H9 (cell line): ENCODE measurements around the gene CRELD2. TPM values are rescaled to one million over a fixed set of nuclear protein-coding genes. Genes with fewer than 3 reads are reported as not detected.
A peak's percentile ranks its signal among the peaks of the same experiment; 100 is the strongest.

ENCODE experiments used
- DNase-seq: peaks from one replicate; pipeline ENCODE4 v3.0.0-alpha.2; 2017
- H2AFZ ChIP-seq: one replicate; pipeline ENCODE4 v1.6.1; 2013; ENCODE audit warnings: mild to moderate bottlenecking, low read length, control low read depth, moderate library complexity
- H2AK5ac ChIP-seq: 2 replicates; pipeline ENCODE4 v1.6.1; 2013; ENCODE audit warnings: low read length, control low read depth, mixed read lengths; ENCODE audit not compliant: insufficient read length
- H2BK120ac ChIP-seq: one replicate; pipeline ENCODE4 v1.6.1; 2013; ENCODE audit warnings: low read depth, mild to moderate bottlenecking, low read length, control low read depth, inconsistent platforms; ENCODE audit not compliant: poor library complexity, severe bottlenecking
- H2BK12ac ChIP-seq: 2 replicates; pipeline ENCODE4 v1.6.1; 2013; ENCODE audit warnings: low read length, control low read depth, mixed read lengths, low read depth; ENCODE audit not compliant: insufficient read length
- H2BK15ac ChIP-seq: 2 replicates; pipeline ENCODE4 v1.6.1; 2013; ENCODE audit warnings: low read depth, low read length, control low read depth
- H2BK20ac ChIP-seq: one replicate; pipeline ENCODE4 v1.6.1; 2013; ENCODE audit warnings: low read depth, mild to moderate bottlenecking, low read length, control low read depth, inconsistent platforms; ENCODE audit not compliant: poor library complexity, severe bottlenecking
- H2BK5ac ChIP-seq: 2 replicates; pipeline ENCODE4 v1.6.1; 2013; ENCODE audit warnings: low read length, control low read depth, mixed read lengths; ENCODE audit not compliant: insufficient read length
- H3K14ac ChIP-seq: 2 replicates; pipeline ENCODE4 v1.6.1; 2013; ENCODE audit warnings: low read length, control low read depth; ENCODE audit not compliant: insufficient read depth
- H3K18ac ChIP-seq: 2 replicates; pipeline ENCODE4 v1.6.1; 2013; ENCODE audit warnings: low read depth, mild to moderate bottlenecking, mixed read lengths, low read length, control low read depth; ENCODE audit not compliant: insufficient read length
- H3K23ac ChIP-seq: 2 replicates; pipeline ENCODE4 v1.6.1; 2013; ENCODE audit warnings: low read length, control low read depth, mixed read lengths, low read depth; ENCODE audit not compliant: insufficient read length
- H3K23me2 ChIP-seq: 2 replicates; pipeline ENCODE4 v1.6.1; 2013; ENCODE audit warnings: low read depth, mild to moderate bottlenecking, mixed read lengths, low read length, control low read depth; ENCODE audit not compliant: insufficient read length, poor library complexity, severe bottlenecking
- H3K27ac ChIP-seq: 2 replicates; pipeline ENCODE4 v1.5.1; 2013; ENCODE audit warnings: low read length, control low read depth, mixed read lengths, low read depth; ENCODE audit not compliant: insufficient read length
- H3K27me3 ChIP-seq: 2 replicates; pipeline ENCODE4 v1.6.1; 2013; ENCODE audit warnings: low read length, control low read depth, inconsistent platforms; ENCODE audit not compliant: insufficient read depth
- H3K4ac ChIP-seq: 2 replicates; pipeline ENCODE4 v1.6.1; 2013; ENCODE audit warnings: low read depth, mild to moderate bottlenecking, control low read depth, inconsistent platforms, low read length, moderate library complexity
- H3K4me1 ChIP-seq: 2 replicates; pipeline ENCODE4 v1.6.1; 2013; ENCODE audit warnings: low read length, control low read depth, inconsistent platforms; ENCODE audit not compliant: insufficient read depth
- H3K4me2 ChIP-seq: 2 replicates; pipeline ENCODE4 v1.6.1; 2013; ENCODE audit warnings: low read length, control low read depth, mixed read lengths; ENCODE audit not compliant: insufficient read length, insufficient read depth
- H3K56ac ChIP-seq: 2 replicates; pipeline ENCODE4 v1.6.1; 2013; ENCODE audit warnings: low read depth, mild to moderate bottlenecking, mixed read lengths, low read length, control low read depth; ENCODE audit not compliant: insufficient read length
- H3K79me1 ChIP-seq: 2 replicates; pipeline ENCODE4 v1.6.1; 2013; ENCODE audit warnings: low read depth, mild to moderate bottlenecking, moderate library complexity, low read length, control low read depth, inconsistent platforms; ENCODE audit not compliant: insufficient read depth, poor library complexity, severe bottlenecking
- H3K79me2 ChIP-seq: 2 replicates; pipeline ENCODE4 v1.6.1; 2013; ENCODE audit warnings: low read length, control low read depth, inconsistent platforms; ENCODE audit not compliant: insufficient read depth
- H3K9ac ChIP-seq: 2 replicates; pipeline ENCODE4 v1.6.1; 2013; ENCODE audit warnings: low read length, control low read depth, mixed read lengths; ENCODE audit not compliant: insufficient read length; ENCODE audit errors: extremely low read depth
- H3K9me3 ChIP-seq: one replicate; pipeline ENCODE4 v1.6.1; 2013; ENCODE audit warnings: low read depth, low read length, inconsistent platforms; ENCODE audit not compliant: control insufficient read depth
- H3T11ph ChIP-seq: one replicate; pipeline ENCODE4 v1.6.1; 2013; ENCODE audit warnings: mild to moderate bottlenecking, low read length, control low read depth, inconsistent platforms
- H4K20me1 ChIP-seq: one replicate; pipeline ENCODE4 v1.6.1; 2013; ENCODE audit not compliant: control insufficient read depth, insufficient read length, insufficient read depth
- H4K5ac ChIP-seq: 2 replicates; pipeline ENCODE4 v1.6.1; 2013; ENCODE audit warnings: low read depth, mild to moderate bottlenecking, mixed read lengths, low read length, control low read depth; ENCODE audit not compliant: insufficient read length
- H4K8ac ChIP-seq: replicated peaks from 2 replicates; pipeline ENCODE4 v1.6.1; 2013; ENCODE audit warnings: low read length, control low read depth, mixed read lengths, low read depth; ENCODE audit not compliant: insufficient read length
- H4K91ac ChIP-seq: 2 replicates; pipeline ENCODE4 v1.6.1; 2013; ENCODE audit warnings: low read depth, mild to moderate bottlenecking, moderate library complexity, mixed read lengths, low read length, control low read depth; ENCODE audit not compliant: insufficient read length
- H3K27ac Mint-ChIP-seq, 3 experiments: 2 replicates in 2 of 3; 3 replicates in 1 of 3; pipeline ENCODE4 v1.8.0; 2020 to 2021; ENCODE audit warnings: mixed read lengths in 3 of 3, mild to moderate bottlenecking in 1 of 3, moderate library complexity in 1 of 3
- H3K27me3 Mint-ChIP-seq: 2 replicates; pipeline ENCODE4 v1.8.0; 2021; ENCODE audit warnings: low read depth, mild to moderate bottlenecking, moderate library complexity, mixed read lengths
- H3K36me3 Mint-ChIP-seq, 3 experiments: 2 replicates in 2 of 3; 3 replicates in 1 of 3; pipeline ENCODE4 v1.8.0; 2020 to 2021; ENCODE audit warnings: low read depth in 3 of 3, mixed read lengths in 3 of 3; ENCODE audit not compliant: insufficient read depth in 1 of 3
- H3K4me1 Mint-ChIP-seq, 2 experiments: 2 replicates each; pipeline ENCODE4 v1.8.0; 2020; ENCODE audit warnings: mixed read lengths in 2 of 2
- H3K4me3 Mint-ChIP-seq, 2 experiments: 2 replicates in 1 of 2; 3 replicates in 1 of 2; pipeline ENCODE4 v1.8.0; 2020 to 2021; ENCODE audit warnings: mild to moderate bottlenecking in 2 of 2, mixed read lengths in 2 of 2, moderate library complexity in 1 of 2
- H3K9me3 Mint-ChIP-seq, 2 experiments: 2 replicates in 1 of 2; 3 replicates in 1 of 2; pipeline ENCODE4 v1.8.0; 2020; ENCODE audit warnings: mild to moderate bottlenecking in 2 of 2, mixed read lengths in 2 of 2, moderate library complexity in 1 of 2
- CTCF ChIP-seq: fragments of 200-600 bp; sonication (generic); conservative IDR thresholded peaks from 3 replicates; pipeline ENCODE4 v1.8.0; 2021; ENCODE audit warnings: antibody characterized with exemption, mild to moderate bottlenecking
- WGBS: extraction: QIAGEN DNeasy Blood & Tissue Kit; methylation state at CpG from one replicate; pipeline ENCODE4 v1.1.7; 2013; ENCODE audit warnings: missing lambda C conversion rate, low lambda C conversion rate, mixed read lengths; ENCODE audit not compliant: insufficient read length; ENCODE audit errors: extremely low coverage; 5-methylcytosine and 5-hydroxymethylcytosine counted together
- total RNA-seq: library from RNA; stranded (reverse); gene quantifications from 2 replicates; pipeline ENCODE4 v1.2.1, GENCODE V29; 2021

Gene CRELD2
- total RNA-seq, 1 experiment from 2014 or later: 34.7 TPM

DNA sequence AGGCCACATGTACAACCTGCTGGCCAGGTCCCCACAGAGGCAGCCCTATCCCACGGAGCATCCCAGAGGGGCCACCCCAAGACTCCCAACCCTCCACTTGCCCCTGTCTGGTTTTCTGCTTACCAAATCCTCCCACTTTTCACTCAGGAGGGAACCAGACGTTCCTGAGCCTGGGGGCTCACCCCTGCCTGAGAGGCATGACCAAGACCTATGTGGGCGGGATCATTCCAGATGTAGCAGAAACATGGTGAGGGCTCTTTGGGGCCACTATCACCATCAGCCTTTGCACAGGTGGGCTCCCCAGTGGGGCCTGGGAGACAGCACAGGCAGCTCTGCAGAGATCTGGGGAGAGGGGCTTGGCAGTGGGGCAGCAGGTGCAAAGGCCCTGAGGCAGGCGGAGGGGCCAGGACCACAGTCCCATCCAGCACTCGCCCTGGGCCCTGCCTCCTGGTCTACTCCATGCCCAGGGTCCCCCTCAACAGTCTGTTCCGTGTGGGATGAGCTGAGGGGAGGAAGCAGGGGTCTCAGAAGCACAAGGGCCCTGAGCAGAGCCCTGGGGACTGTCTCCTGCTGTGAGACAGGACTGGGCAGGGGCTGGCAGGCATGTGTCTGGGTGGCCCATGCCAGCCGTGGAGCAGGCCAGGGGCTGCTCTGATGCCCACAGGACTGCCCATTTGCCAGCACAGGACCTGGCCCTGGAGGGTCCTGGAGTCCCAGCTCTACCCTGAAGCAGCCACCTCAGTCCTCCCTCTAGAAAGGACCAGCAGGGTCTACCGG, 51.5 kb downstream of the CRELD2 start:
- no peak overlapping the region for H3K4me2 ChIP-seq
- H3T11ph ChIP-seq: no peak overlapping the region
- no peaks in the 10 kb centered on the region for H3K27me3 ChIP-seq
- no peak overlapping the region for H3K56ac ChIP-seq
- H4K20me1 ChIP-seq: peaks cover 3% of the 10 kb centered on the region
- H3K79me2 ChIP-seq: no peaks in the 10 kb centered on the region
- H2BK12ac ChIP-seq: no peak overlapping the region
- no CpG with 5 or more reads among the region's 8 CpGs for WGBS
- no peaks in the 10 kb centered on the region for H3K23me2 ChIP-seq
- no peak overlapping the region for H3K27ac ChIP-seq
- H3K9ac ChIP-seq: no peak overlapping the region
- no peaks in the 10 kb centered on the region for H3K79me1 ChIP-seq
- H3K23ac ChIP-seq: no peak overlapping the region
- H2AK5ac ChIP-seq: no peak overlapping the region
- no peak overlapping the region; a peak in 1 of 7 replicates for H3K27ac Mint-ChIP-seq
- no peak overlapping the region for H4K5ac ChIP-seq
- H3K4me3 Mint-ChIP-seq: peak overlapping the region in 1 of 2 experiments; percentile 74; a peak in 1 of 5 replicates
- no peak overlapping the region for H3K4ac ChIP-seq
- no peak overlapping the region for H2BK20ac ChIP-seq
- no peak for TF ChIP-seq CTCF
- H3K36me3 Mint-ChIP-seq: peaks cover 0 to 2% (median 0%) of the 10 kb centered on the region in 3 experiments; a peak in 1 of 7 replicates
- peak; percentile 25 for DNase-seq
- no peaks in the 10 kb centered on the region; the same call in 1 of the 2 replicates for H3K4me1 ChIP-seq
- peaks cover 4 to 5% of the 10 kb centered on the region in 2 experiments; a peak in 3 of 4 replicates for H3K4me1 Mint-ChIP-seq
- no peak overlapping the region for H2BK5ac ChIP-seq
- H2AFZ ChIP-seq: no peak overlapping the region
- H2BK120ac ChIP-seq: no peak overlapping the region
- H3K9me3 Mint-ChIP-seq: no peaks in the 10 kb centered on the region
- no peak overlapping the region for H2BK15ac ChIP-seq
- H4K91ac ChIP-seq: no peak overlapping the region
- no peaks in the 10 kb centered on the region for H3K9me3 ChIP-seq
- H3K18ac ChIP-seq: no peak overlapping the region
- peaks cover 16% of the 10 kb centered on the region for H3K27me3 Mint-ChIP-seq
- no peak overlapping the region for H4K8ac ChIP-seq
- H3K14ac ChIP-seq: no peak overlapping the region; the same call in 1 of the 2 replicates
